IMR-90 (cell line): ENCODE measurements around the gene TVP23A. TPM values are rescaled to one million over a fixed set of nuclear protein-coding genes. Genes with fewer than 3 reads are reported as not detected.

ENCODE experiments used
- ATAC-seq: fragments of 200-7000 bp; cut with Tn5 transposase; 2 replicates; pipeline ENCODE4 v1.9.1; 2020; ENCODE audit warnings: low read depth, mild to moderate bottlenecking, moderate library complexity
- BruUV-seq: library from RNA; stranded (reverse); fragments of 400-500 nt; replicated peaks from 2 replicates; lab custom pipeline; 2021; lab: Mats Ljungman, UMichigan
- CTCF ChIA-PET: fragments of 300-600 bp; formaldehyde crosslinking; extraction: SDS; loops from one replicate; lab custom pipeline; 2021; ENCODE audit warnings: antibody characterized with exemption; lab: Yijun Ruan, JAX
- POLR2A ChIA-PET: fragments of 300-600 bp; sonication (Branson Sonifier 250); formaldehyde crosslinking; loops from one replicate; lab custom pipeline; 2022; ENCODE audit warnings: antibody characterized with exemption; ENCODE audit not compliant: unreplicated experiment; lab: Charles Lee
- DNase-seq: peaks from one replicate; pipeline ENCODE4 v3.0.0; 2013
- H2AFZ ChIP-seq: replicated peaks from 2 replicates; pipeline ENCODE3; 2013; ENCODE audit warnings: low read length, mild to moderate bottlenecking; ENCODE audit not compliant: poor library complexity
- H2AK5ac ChIP-seq: 2 replicates; pipeline ENCODE4 v1.6.1; 2013; ENCODE audit warnings: low read depth, low read length, inconsistent platforms
- H2AK9ac ChIP-seq: replicated peaks from 2 replicates; pipeline ENCODE3; 2013; ENCODE audit warnings: mild to moderate bottlenecking, low read depth, low read length, moderate library complexity; ENCODE audit not compliant: poor library complexity
- H2BK120ac ChIP-seq: 2 replicates; pipeline ENCODE4 v1.6.1; 2013; ENCODE audit warnings: low read depth, low read length, inconsistent platforms
- H2BK15ac ChIP-seq: 3 replicates; pipeline ENCODE4 v1.6.1; 2013; ENCODE audit warnings: low read depth, low read length, inconsistent platforms
- H2BK20ac ChIP-seq: 2 replicates; pipeline ENCODE4 v1.6.1; 2013; ENCODE audit warnings: low read depth, mild to moderate bottlenecking, inconsistent platforms, low read length, moderate library complexity
- H2BK5ac ChIP-seq: 2 replicates; pipeline ENCODE4 v1.6.1; 2013; ENCODE audit warnings: mild to moderate bottlenecking, low read depth, low read length, inconsistent platforms; ENCODE audit not compliant: poor library complexity, severe bottlenecking
- H3K14ac ChIP-seq: replicated peaks from 2 replicates; pipeline ENCODE4 v1.6.1; 2013; ENCODE audit warnings: low read depth, low read length, inconsistent platforms
- H3K18ac ChIP-seq: 2 replicates; pipeline ENCODE4 v1.6.1; 2013; ENCODE audit warnings: low read depth, low read length, control low read depth
- H3K23ac ChIP-seq: 2 replicates; pipeline ENCODE4 v1.6.1; 2013; ENCODE audit warnings: low read depth, low read length, inconsistent platforms
- H3K27ac ChIP-seq: 2 replicates; pipeline ENCODE4 v1.5.1; 2013; ENCODE audit warnings: mild to moderate bottlenecking, control low read depth, low read length; ENCODE audit not compliant: insufficient read depth
- H3K27me3 ChIP-seq: 2 replicates; pipeline ENCODE4 v1.6.1; 2013; ENCODE audit warnings: low read length; ENCODE audit not compliant: control insufficient read depth, insufficient read depth
- H3K36me3 ChIP-seq: 2 replicates; pipeline ENCODE4 v1.6.1; 2013; ENCODE audit warnings: low read length, mixed read lengths; ENCODE audit not compliant: control insufficient read depth, insufficient read depth
- H3K4ac ChIP-seq: 2 replicates; pipeline ENCODE4 v1.6.1; 2013; ENCODE audit warnings: low read depth, low read length, inconsistent platforms
- H3K4me1 ChIP-seq: 2 replicates; pipeline ENCODE4 v1.6.1; 2013; ENCODE audit warnings: low read length, mixed read lengths; ENCODE audit not compliant: control insufficient read depth, insufficient read depth
- H3K4me2 ChIP-seq: 2 replicates; pipeline ENCODE4 v1.6.1; 2013; ENCODE audit warnings: low read depth, mild to moderate bottlenecking, control low read depth, low read length, moderate library complexity
- H3K4me3 ChIP-seq: 2 replicates; pipeline ENCODE4 v1.5.1; 2013; ENCODE audit warnings: low read depth, mild to moderate bottlenecking, control low read depth, low read length, moderate library complexity; ENCODE audit not compliant: insufficient read depth
- H3K56ac ChIP-seq: 2 replicates; pipeline ENCODE4 v1.6.1; 2013; ENCODE audit warnings: low read length, inconsistent platforms; ENCODE audit not compliant: insufficient read depth; ENCODE audit errors: extremely low read depth
- H3K79me1 ChIP-seq, 2 experiments: 2 replicates each; pipeline ENCODE4 v1.6.1; 2013; ENCODE audit warnings: low read length in 2 of 2, inconsistent platforms in 1 of 2, low read depth in 1 of 2
- H3K9ac ChIP-seq: 2 replicates; pipeline ENCODE4 v1.6.1; 2013; ENCODE audit warnings: low read depth, low read length, control low read depth
- H3K9me1 ChIP-seq: 2 replicates; pipeline ENCODE4 v1.6.1; 2013; ENCODE audit warnings: low read length, inconsistent platforms; ENCODE audit not compliant: insufficient read depth
- H3K9me3 ChIP-seq: 2 replicates; pipeline ENCODE4 v1.6.1; 2013; ENCODE audit warnings: low read length; ENCODE audit not compliant: control insufficient read depth, insufficient read depth
- H4K20me1 ChIP-seq: 2 replicates; pipeline ENCODE4 v1.6.1; 2013; ENCODE audit warnings: low read length, inconsistent platforms; ENCODE audit not compliant: insufficient read depth
- H4K5ac ChIP-seq: 2 replicates; pipeline ENCODE4 v1.6.1; 2013; ENCODE audit warnings: mild to moderate bottlenecking, low read depth, low read length, control low read depth
- H4K8ac ChIP-seq, 2 experiments: 2 replicates each; pipeline ENCODE4 v1.6.1; 2013; ENCODE audit warnings: low read depth in 2 of 2, low read length in 2 of 2, control low read depth in 1 of 2, inconsistent platforms in 1 of 2
- H4K91ac ChIP-seq: 2 replicates; pipeline ENCODE4 v1.6.1; 2013; ENCODE audit warnings: low read depth, low read length, inconsistent platforms; ENCODE audit not compliant: insufficient read depth
- BHLHE40 ChIP-seq: fragments of 150-350 bp; IDR thresholded peaks from 2 replicates; pipeline ENCODE4 v1.6.1; 2016; ENCODE audit warnings: mild to moderate bottlenecking, low read depth, low read length
- CEBPB ChIP-seq: IDR thresholded peaks from 2 replicates; pipeline ENCODE4 v1.6.1; 2012; ENCODE audit warnings: low read depth, low read length, improper control_type of control experiment
- CHD1 ChIP-seq: IDR thresholded peaks from 2 replicates; pipeline ENCODE4 v1.6.1; 2012; ENCODE audit warnings: low read depth, low read length, improper control_type of control experiment
- POLR2A ChIP-seq: IDR thresholded peaks from 2 replicates; pipeline ENCODE4 v1.6.1; 2012; ENCODE audit warnings: mild to moderate bottlenecking, low read depth, low read length
- SMC3 ChIP-seq: fragments of 150-350 bp; IDR thresholded peaks from 2 replicates; pipeline ENCODE4 v1.6.1; 2016; ENCODE audit warnings: low read depth, mild to moderate bottlenecking, antibody characterized with exemption, low read length, moderate library complexity
- WGBS, 2 experiments: methylation state at CpG; one replicate each; pipeline versions ENCODE4 v1.1.5 to v1.1.7; 2013; ENCODE audit warnings: missing lambda C conversion rate in 2 of 2; ENCODE audit not compliant: insufficient read length in 1 of 2; ENCODE audit errors: extremely low coverage in 2 of 2; 5-methylcytosine and 5-hydroxymethylcytosine counted together
- dilution Hi-C: fragments of 300-500 bp; cut with HindIII; formaldehyde crosslinking; loops from one replicate; pipeline ENCODE4 v1.14.3; 2018; ENCODE audit warnings: low sequenced_read_pairs; ENCODE audit not compliant: unreplicated experiment
- in situ Hi-C: fragments of 300-500 bp; cut with MboI; formaldehyde crosslinking; loops from 3 replicates; pipeline ENCODE4 v1.14.3; 2019; ENCODE audit warnings: low sequenced_read_pairs, inconsistent platforms, mixed read lengths
- intact Hi-C: fragments of 100-400 bp; cut with micrococcal nuclease; formaldehyde crosslinking; loops from 2 replicates; pipeline ENCODE4 v1.10.0; 2022
- polyA plus RNA-seq, 3 experiments: library from polyadenylated mRNA; depleted of rRNA; stranded (reverse); fragments of >200 nt; gene quantifications; 2 replicates each; pipeline ENCODE4 v1.2.3, GENCODE V29; 2012; ENCODE audit warnings: low replicate concordance in 1 of 3
- total RNA-seq: library from RNA; depleted of rRNA; stranded (reverse); fragments of >200 nt; gene quantifications from 2 replicates; pipeline ENCODE4 v1.2.3, GENCODE V29; 2012

The TVP23A gene
- total and polyA plus RNA-seq, 2 of the 4 experiments (the other 2 are of a cell fraction) = not detected

GRCh38 chr16:10862438-10862837, 43.8 kb upstream of the TVP23A start:
- peaks cover 2% of the 10 kb centered on the region for H3K27me3 ChIP-seq
- no peaks in the 10 kb centered on the region for H3K4me1 ChIP-seq
- no peak overlapping the region for H2AK5ac ChIP-seq
- no peak overlapping the region for H2BK15ac ChIP-seq
- no peak overlapping the region for H4K8ac ChIP-seq
- no peak overlapping the region for H2AFZ ChIP-seq
- H2AK9ac ChIP-seq = no peak overlapping the region
- ATAC-seq (no peak), DNase-seq (peak; percentile 54)
- no peak overlapping the region for H3K4me3 ChIP-seq
- in situ Hi-C loops (no loop called here), intact Hi-C loops (no loop called here), dilution Hi-C loops (no loop called here)
- no peak overlapping the region for H2BK120ac ChIP-seq
- H3K9me3 ChIP-seq = no peaks in the 10 kb centered on the region
- no TSS peak for BruUV-seq
- H3K56ac ChIP-seq = no peak overlapping the region
- no peak overlapping the region for H3K4ac ChIP-seq
- no peak overlapping the region for H3K27ac ChIP-seq
- no peak overlapping the region for H2BK20ac ChIP-seq
- no peak overlapping the region for H2BK5ac ChIP-seq
- peak; percentile 35; the same call in 1 of the 2 replicates for TF ChIP-seq CEBPB
- TF ChIP-seq POLR2A = no peak
- no peak for TF ChIP-seq SMC3
- TF ChIP-seq BHLHE40 = no peak
- TF ChIP-seq CHD1 = no peak
- H3K18ac ChIP-seq = no peak overlapping the region
- H3K36me3 ChIP-seq = no peaks in the 10 kb centered on the region
- POLR2A ChIA-PET = no interaction called here
- H4K91ac ChIP-seq = no peak overlapping the region
- CTCF ChIA-PET = no interaction called here
- H3K4me2 ChIP-seq = no peak overlapping the region
- H3K79me1 ChIP-seq = no peaks in the 10 kb centered on the region
- no peak overlapping the region for H3K9ac ChIP-seq
- H3K14ac ChIP-seq = no peak overlapping the region
- no peaks in the 10 kb centered on the region for H3K9me1 ChIP-seq
- no peak overlapping the region for H3K23ac ChIP-seq
- H4K5ac ChIP-seq = no peak overlapping the region
- WGBS, 2 experiments = 67% methylated on average over 1 of the region's 2 CpGs; no CpG with 5 or more reads in 1 of the 2 experiments
- H4K20me1 ChIP-seq = no peaks in the 10 kb centered on the region
